Globus pallidus (tissue), 1 donor: ENCODE measurements around the gene CRLF1.
A peak's percentile ranks its signal among the peaks of the same experiment; 100 is the strongest.
"Not testable (repeated sequence)": the region's sequence is repeated elsewhere in the genome, so short reads cannot be mapped to it uniquely, and the experiment has no call there.

Experiments
- DNase-seq: peaks from one replicate; pipeline ENCODE4 v3.0.0-alpha.2; 2015; ENCODE audit warnings: low spot score

Gene CRLF1

DNA sequence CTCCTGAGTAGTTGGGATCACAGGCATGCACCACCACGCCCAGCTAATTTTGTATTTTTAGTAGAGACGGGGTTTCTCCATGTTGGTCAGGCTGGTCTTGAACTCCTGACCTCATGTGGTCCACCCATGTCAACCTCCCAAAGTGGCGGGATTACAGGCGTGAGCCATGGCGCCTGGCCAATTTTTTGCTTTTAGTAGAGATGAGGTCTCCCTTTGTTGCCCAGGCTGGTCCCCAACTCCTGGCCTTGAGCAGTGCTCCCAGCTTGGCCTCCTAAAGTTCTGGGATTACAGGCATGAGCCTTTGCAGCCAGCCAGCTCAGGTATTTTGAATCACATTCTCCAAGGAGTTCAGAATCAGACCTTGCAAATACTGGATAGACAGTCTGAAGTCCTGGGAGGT, 13.9 kb downstream of the CRLF1 start:
- DNase-seq, result not testable (repeated sequence)

DNA sequence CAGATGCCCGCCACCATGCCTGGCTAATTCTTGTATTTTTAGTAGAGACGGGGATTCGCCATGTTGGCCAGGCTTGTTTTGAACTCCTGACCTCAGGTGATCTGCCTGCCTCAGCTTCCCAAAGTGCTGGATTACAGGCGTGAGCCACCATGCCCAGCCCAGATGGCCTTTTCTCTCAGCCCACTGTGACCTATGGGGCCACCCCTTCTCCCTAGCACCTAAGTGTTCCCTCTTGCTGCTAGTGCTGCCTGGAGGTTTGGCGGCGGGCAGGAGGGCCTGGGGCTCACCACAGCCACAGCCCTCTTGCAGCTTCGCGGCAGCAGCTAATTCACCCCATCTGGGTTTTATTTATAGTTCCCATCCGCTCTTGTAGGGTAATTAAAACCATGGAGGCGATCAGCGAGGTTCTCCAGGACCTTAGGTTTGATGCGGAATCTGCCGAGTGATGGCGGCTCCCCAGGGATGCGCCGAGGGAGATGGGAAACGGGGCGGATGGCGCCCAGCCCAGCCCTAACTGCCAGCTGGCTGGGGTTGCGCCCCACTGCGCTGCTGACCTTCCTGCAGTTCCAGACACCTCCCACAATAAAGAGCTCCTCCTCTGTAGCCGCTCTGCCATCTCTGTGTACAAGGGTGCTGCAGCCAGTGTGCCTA, 14.7 kb downstream of the CRLF1 start:
- no peak for DNase-seq

GRCh38 chr19:18590273-18591272, 16.0 kb downstream of the CRLF1 start:
- peak; percentile 86 for DNase-seq

GRCh38 chr19:18589380-18590272, 17.0 kb downstream of the CRLF1 start:
- DNase-seq, result peak; percentile 27

- peak; percentile 76 for DNase-seq
These were observed 17.8 kb downstream of the CRLF1 start, which contains the start of gene REX1BD for GRCh38 chr19:18588611-18589379. Gene REX1BD, plus strand, starts transcription at chr19:18588798. Its CDS starts 4 bp downstream, at chr19:18588802.

DNA sequence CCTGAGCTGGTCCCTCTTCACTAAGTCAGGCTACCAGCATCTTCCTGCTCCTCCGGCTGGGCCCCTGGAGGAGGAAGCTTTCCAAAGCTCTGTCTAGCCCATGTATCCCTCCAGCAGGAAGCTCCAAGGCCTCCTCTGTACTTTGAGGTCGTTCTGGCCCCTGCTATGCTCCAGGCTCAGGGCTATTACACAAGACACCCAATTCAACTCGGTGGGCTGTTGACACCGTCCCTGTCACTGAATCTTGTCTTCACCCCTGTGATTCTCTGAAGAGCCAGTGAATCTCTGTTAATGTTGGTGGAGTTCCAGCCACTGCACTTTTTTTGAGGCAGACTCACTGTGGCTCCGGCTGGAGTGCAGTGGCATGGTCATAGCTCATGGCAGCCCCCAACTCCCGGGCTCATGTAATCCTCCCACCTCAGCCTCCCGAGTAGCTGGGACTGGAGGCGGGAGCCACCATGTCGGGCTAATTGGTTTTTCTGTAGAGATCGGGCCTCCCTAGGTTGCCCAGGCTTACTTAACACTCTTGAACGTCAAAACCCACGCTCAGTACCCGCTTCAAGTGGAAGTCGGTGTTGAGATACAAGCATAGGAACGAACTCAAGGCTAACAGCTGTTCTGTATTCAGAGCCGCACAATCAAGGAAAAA, 18.5 kb downstream of the CRLF1 start:
- no peak for DNase-seq

GRCh38 chr19:18587561-18587960, 19.0 kb downstream of the CRLF1 start:
- DNase-seq, result no peak

- no peak for DNase-seq
These were observed 20.3 kb downstream of the CRLF1 start for GRCh38 chr19:18586306-18586705.

- no peak for DNase-seq
These were observed 26.3 kb downstream of the CRLF1 start for GRCh38 chr19:18580311-18580710.

GRCh38 chr19:18577365-18577914, 29.2 kb downstream of the CRLF1 start:
- no peak for DNase-seq

DNA sequence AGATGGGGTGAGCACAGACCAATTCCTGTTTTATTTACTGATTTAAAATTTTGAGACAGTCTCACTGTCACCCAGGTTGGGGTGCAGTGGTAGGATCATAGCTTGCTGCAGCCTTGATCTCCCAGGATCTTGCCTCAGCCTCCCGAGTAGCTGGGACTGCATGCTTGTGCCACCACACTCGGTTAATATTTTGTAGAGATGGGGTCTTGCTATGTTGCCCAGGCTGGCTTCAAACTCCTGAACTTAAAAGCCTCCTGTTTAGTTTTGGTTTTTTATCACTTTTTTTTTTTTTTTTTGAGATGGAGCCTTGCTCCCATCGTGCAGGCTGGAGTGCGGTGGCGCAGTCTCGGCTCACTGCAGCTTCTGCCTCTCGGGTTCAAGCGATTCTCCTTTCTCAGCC, 30.2 kb downstream of the CRLF1 start:
- no peak for DNase-seq

DNA sequence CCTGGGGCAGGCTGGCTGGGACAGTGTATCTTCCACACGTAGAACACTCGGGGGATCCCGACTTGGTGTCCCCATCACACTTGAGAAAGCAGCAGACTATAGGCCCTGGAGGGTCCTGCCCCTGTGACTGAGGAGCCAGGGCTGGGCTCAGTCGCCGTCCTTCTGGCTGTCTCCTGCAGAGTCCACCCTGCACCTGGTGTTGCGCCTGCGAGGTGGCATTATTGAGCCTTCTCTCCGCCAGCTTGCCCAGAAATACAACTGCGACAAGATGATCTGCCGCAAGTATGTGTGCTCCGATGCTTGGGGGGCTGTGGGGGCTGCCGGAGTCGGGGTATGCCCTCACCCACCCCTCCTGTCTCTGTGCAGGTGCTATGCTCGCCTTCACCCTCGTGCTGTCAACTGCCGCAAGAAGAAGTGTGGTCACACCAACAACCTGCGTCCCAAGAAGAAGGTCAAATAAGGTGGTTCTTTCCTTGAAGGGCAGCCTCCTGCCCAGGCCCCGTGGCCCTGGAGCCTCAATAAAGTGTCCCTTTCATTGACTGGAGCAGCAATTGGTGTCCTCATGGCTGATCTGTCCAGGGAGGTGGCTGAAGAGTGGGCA, 31.8 kb downstream of the CRLF1 start:
- DNase-seq, result no peak

GRCh38 chr19:18571564-18572344, 34.8 kb downstream of the CRLF1 start, which contains the start of gene UBA52:
Gene UBA52, plus strand, starts transcription at chr19:18571857. Its CDS starts 1,444 bp downstream, at chr19:18573301.
- DNase-seq, result peak; percentile 93

DNA sequence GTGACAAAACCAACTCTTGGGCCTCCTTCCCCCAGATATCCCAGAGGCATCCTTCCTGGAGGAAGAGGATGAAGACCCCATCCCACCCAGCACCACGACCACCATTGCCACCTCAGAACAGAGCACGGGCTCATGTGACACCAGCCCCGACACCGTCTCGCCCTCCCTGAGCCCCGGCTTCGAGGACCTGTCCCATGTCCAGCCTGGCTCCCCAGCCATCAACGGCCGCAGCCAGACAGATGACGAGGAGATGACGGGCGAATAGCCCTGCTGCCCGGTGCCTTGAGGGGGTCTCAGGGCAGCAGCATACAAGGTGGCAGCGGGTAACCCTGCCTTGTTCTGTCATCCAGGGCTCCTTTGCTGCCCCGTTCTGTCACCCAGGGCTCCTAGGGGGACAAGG, 38.2 kb downstream of the CRLF1 start:
- DNase-seq, result no peak

- DNase-seq, result no peak
These were observed 39.6 kb downstream of the CRLF1 start for GRCh38 chr19:18566953-18567352.

DNA sequence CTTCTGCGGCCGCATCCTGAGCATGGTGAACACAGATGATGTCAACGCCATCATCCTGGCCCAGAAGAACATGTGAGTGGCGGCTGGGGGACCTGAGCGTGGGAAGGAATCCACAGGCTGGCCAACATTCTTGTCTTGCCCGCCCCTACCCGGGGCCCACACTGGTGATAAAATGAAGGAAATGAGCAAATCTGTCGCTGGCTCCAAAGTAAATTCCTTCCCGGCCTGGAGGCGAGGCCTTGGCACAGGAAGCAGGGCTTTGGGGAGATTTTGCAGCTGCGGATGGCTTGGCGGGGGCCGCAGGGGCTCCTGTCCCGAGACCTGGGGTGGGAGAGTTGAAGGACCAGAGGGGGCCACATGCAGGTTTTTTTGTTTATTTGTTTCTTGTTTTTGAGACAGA, 44.5 kb downstream of the CRLF1 start:
- DNase-seq, result no peak

DNA sequence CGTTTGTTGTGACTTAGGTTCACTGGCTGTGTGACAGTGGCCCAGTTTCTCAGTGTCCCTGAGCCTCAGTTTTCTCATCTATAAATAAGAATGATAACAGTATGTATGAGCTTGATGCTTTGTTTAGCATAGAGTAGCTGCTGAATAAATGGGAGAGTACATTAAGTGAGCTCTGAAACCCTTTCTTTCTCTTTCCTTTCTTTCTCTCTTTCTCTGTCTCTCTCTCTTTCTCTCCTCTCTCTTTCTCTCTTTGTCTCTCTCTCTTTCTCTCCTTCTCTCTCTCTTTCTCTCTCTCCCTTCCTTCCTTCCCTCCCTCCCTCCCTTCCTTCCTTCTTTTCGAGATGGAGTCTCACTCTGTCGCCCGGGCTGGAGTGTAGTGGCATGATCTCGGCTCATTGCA, 46.9 kb downstream of the CRLF1 start:
- no peak for DNase-seq

DNA sequence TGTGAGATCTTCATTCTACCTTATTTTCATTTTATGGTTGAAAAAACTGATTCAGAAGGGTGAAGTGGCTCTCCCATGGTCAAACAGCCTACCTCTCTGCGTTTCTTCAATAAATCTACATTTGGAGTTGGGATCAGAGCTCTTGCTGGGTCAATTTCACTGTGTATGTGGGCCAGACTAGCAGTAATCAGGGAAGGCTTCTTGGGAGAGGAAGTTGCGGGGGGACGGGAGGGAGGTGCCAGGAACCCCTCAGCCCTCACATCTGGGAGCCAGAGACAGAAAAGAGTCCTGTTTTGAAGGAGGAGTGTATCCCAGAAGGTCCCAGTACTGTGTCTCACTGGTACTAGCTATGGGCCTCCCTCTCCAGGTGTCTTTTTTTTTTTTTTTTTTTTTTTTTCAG, 48.0 kb downstream of the CRLF1 start:
- DNase-seq, result no peak

- DNase-seq, result no peak
These were observed 48.4 kb downstream of the CRLF1 start for GRCh38 chr19:18558202-18558555.
